GM12874 (cell line): ENCODE results near the gene GOLGA5.

Source experiments
- TF ChIP-seq, protein P1 (sequence below): IDR thresholded peaks from 2 replicates; pipeline ENCODE4 v1.5.1; 2011; ENCODE audit warnings: low read depth, mild to moderate bottlenecking, control low read depth, low read length, moderate library complexity; ENCODE audit not compliant: insufficient read depth

Gene GOLGA5

DNA sequence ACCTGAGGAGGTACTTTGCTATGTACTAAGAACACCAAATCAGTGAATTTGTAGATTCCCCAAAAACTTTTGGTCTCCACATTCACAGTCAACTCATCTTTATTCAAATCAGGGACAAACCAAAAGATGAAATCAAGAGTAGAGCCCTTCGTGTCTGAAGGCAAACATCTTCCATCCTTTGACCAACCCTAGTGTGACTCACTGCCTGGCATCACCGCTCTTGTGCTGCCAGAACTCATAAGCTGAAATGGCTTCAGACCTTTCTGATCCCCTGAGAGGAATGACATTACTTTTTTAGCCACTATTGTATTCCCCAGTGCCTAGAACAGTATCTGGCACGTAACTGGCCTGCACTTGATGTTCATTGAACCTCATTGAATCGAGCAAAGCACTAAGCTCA lies 50.1 kb downstream of the GOLGA5 start:
- TF ChIP-seq, protein P1, sequence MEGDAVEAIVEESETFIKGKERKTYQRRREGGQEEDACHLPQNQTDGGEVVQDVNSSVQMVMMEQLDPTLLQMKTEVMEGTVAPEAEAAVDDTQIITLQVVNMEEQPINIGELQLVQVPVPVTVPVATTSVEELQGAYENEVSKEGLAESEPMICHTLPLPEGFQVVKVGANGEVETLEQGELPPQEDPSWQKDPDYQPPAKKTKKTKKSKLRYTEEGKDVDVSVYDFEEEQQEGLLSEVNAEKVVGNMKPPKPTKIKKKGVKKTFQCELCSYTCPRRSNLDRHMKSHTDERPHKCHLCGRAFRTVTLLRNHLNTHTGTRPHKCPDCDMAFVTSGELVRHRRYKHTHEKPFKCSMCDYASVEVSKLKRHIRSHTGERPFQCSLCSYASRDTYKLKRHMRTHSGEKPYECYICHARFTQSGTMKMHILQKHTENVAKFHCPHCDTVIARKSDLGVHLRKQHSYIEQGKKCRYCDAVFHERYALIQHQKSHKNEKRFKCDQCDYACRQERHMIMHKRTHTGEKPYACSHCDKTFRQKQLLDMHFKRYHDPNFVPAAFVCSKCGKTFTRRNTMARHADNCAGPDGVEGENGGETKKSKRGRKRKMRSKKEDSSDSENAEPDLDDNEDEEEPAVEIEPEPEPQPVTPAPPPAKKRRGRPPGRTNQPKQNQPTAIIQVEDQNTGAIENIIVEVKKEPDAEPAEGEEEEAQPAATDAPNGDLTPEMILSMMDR = no peak

DNA sequence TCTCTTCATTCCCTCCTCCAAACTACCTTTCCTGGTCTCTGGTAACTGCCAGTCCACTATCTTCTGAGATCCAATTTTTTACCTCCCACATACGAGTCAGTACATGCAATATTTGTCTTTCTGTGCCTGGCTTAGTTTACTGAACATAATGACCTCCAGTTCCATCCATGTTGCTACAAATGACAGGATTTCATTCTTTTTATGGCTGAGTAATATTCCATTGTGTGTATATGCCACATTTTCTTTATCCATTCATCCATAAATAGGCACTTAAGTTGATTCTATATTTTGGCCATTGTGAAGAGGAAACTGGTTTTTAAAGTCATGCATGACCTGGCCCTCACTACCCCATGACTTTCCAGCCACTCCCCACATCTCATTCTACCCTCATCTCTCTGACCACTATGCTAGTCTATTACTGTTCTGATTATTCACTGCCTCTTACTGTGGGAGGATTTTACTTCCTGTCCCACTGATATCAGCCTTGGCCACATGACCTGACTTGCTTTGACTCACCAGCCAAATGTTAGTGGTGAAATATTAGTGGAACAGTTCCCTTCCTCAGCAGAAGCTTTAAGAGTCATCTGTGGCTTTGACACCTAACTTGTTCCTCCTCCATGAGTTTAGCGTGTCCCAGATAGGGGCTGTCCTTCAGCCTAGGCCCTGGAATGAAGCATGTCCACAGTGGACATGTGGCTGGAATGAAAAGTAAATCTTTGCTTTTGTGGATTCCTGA lies 52.2 kb downstream of the GOLGA5 start:
- TF ChIP-seq, protein P1 = no peak

DNA sequence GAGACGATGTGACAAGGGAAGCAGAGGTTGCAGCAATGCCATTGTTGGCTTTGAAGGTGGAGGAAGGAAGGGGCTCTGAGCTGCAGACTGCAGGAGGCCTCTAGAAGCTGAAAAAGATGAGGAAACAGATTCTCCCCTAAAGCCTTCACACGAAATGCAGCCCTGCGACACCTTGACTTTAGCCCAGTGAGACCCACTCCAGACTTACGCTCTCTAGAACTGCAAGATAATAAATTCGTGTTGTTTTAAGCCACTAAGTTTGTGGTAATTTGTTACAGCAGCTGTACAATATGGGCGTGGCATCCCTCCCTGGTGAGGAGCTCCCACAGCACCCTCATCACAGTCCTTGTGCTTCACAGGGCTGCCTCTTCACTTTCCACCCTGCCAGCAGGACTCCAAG lies 53.2 kb downstream of the GOLGA5 start:
- TF ChIP-seq, protein P1 = no peak

DNA sequence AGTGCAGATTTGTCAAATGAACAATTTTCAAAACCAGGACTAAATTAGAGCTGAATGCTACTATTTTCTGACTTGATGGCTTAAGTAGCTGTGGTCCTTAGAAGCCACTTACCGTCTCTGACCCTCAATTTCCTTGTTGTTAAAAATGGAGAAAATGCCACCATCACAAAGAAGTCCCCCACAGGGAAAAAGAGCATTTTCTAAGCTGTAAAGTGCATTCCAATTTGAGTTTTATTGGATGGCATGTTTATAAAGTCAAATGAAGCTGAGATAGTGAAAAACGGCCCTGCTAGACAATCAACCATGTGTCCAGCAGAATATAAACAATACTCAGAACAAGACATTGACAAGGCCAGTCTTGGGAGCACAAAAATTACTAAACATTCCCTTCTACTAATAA lies 53.6 kb downstream of the GOLGA5 start:
- TF ChIP-seq, protein P1 = no peak

DNA sequence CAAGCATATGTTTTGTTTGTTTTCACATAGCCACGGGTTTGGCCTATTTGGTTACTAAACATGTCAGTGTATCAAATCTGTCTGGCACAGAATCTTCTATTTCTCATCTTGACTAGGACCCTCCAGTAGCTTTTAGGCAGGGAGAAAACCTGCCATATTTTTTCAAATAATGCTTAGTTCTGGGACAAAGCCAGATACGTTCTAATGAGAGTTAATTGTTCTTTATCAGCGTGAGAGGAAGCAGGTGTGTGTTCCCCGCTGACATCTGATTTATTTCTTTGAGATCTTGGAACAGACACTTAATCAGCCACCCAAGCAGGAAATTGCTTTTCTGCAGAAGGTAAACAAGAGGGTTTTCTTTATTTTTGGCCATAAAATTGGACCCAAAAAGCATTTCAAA lies 54.8 kb downstream of the GOLGA5 start:
- TF ChIP-seq, protein P1 = no peak

DNA sequence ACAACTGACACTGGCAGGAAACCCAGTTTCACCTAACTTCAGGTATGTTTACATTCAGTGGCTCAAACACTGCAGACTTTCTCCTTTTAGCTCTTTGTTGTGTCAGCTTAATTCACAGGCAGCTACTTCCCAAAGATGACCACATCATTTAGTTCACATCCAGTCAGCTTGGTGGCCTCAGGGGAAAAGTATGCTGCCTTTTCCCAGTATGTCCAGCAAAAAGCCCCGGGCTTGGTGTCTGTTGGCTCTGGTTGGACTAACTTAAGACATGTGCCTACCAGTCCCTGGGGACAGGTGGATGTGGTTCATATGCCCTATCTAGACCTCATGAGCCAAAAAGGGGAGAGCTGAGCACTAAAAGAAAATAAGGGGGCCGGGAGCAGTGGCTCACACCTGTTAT lies 56.4 kb downstream of the GOLGA5 start:
- TF ChIP-seq, protein P1 = no peak

DNA sequence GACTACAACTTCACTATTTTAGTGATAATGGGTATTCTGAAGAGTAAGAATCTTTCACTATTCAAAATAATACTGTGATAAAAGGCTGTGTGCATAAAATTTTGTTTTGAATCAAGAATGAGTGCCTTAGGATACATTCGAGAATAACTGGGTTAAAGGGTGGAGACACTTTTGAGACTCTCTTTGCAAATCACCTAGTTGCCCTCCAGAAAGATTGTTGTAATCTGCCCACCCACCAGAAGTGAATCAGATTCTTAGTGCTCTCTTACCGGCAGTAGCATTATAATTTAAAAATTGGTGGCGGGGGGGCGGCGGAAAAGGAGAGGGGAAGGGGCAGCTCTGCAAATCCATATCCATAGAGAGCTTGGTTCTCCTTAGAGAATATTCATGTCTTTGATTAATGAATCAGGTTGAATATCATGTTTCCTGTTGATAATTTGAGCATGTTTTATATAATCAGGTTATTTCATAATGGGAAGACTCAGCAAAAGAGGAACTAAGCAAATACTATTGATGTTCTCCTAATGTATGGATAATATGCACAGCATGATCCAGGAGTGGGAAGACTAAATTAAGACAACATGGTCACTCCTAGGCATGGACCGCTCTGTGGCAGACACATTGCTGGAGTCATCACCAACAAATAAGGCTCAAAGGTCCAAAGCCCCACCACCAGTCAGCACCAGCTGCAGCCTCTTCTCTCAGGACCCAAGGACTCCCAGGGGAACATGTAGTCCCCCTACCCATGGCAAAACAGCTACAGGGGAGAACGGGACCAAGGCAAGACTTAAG lies 66.1 kb downstream of the GOLGA5 start:
- TF ChIP-seq, protein P1 = no peak
